Measurements from ENCODE around the gene CRYBB1.
"Not testable (repeated sequence)": the region's sequence is repeated elsewhere in the genome, so short reads cannot be mapped to it uniquely, and the experiment has no call there.

Gene CRYBB1

DNA sequence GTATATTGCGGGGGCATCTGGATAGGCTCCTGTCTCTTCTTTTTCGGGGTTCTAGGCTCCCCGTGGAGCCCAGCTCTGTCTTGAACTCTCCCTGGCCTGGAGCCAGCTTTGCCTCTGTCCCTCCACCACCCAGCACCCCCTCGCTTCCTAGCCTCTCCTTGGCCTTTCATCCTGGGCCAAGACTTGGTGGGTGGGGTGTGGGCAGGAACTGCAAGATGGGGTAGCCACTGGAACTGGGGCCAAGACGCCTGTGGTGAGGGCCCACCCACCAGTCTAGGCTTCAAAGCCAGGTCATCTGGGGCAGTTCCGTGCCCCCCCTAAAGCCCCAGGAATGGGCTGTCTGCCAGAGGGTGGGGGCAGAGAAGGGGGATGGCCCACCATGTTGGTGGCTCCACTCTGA lies 1.7 kb upstream of the CRYBB1 start:
- H3K9ac ChIP-seq, result no peak overlapping the region
- no peak for TF ChIP-seq Cebpa-rat (IDR thresholded peaks at IDR 0.05)

DNA sequence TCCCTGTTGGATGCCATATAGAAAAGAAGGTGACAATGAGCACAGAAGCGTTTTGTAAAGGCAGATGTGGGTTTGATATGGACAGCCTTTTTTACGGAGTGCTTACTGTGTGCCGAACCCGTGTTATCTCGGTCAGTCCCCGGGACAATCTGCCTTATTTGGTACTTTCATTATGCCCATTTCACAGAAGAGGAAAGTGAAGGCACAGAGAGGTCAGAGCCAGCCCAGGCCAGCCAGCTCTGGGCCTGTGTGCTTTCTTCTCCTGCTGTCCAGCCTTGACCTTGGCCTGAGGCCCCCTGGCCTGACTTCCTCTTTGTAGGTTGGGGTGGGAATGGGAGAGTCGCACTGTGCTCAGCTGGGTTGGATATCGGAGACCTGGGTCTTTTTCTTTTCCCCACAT lies 628 bp upstream of the CRYBB1 start:
- H3K9ac ChIP-seq, result peak overlapping the region; percentile 74; the same call in 1 of the 2 replicates

More for the DNA sequence above, 1.7 kb upstream of the CRYBB1 start:
- Histone ChIP-seq H3K36me3 (no peaks in the 10 kb centered on the region), H3K27ac (peak overlapping the region; percentile 88), H3K9me3 (no peaks in the 10 kb centered on the region), H3K27me3 (no peaks in the 10 kb centered on the region), H3K4me3 (no peak overlapping the region), H3K4me1 (peaks cover 55% of the 10 kb centered on the region), H3K4me2 (peak overlapping the region; percentile 38), H4K20me1 (no peaks in the 10 kb centered on the region)

DNA sequence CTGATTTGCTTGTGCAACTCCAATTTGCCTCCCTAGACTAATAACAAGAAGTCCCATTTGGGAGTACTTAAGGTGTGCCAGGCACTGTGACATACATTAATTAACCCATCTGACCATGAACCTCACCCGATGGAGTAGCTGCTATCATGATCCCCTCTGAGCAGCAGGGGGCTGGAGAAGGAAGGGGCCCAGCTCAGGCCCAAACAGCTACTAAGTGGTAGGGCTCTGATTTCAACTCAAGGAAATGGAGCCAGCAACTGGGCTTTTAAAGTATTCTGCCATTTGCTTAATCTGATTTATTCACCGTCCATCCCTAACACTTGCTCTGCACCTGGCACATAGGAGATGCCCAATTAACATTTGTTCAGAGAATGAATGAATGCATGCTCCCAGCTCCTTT lies 1.2 kb downstream of the CRYBB1 start:
- Histone ChIP-seq H3K27me3 (no peaks in the 10 kb centered on the region), H3K36me3 (no peaks in the 10 kb centered on the region), H3K4me1 (peaks cover 84% of the 10 kb centered on the region), H3K4me2 (peak overlapping the region; percentile 86), H3K4me3 (no peak overlapping the region), H3K9me3 (no peaks in the 10 kb centered on the region), H4K20me1 (no peaks in the 10 kb centered on the region), H3K27ac (peak overlapping the region; percentile 88), H3K9ac (peak overlapping the region; percentile 30; the same call in 1 of the 2 replicates)
- no peak for TF ChIP-seq Cebpa-rat (IDR thresholded peaks at IDR 0.05)

More for the DNA sequence above, 628 bp upstream of the CRYBB1 start:
- Histone ChIP-seq H3K9me3 (no peaks in the 10 kb centered on the region), H3K27me3 (no peaks in the 10 kb centered on the region), H3K4me3 (no peak overlapping the region), H3K36me3 (no peaks in the 10 kb centered on the region), H3K4me1 (peaks cover 66% of the 10 kb centered on the region), H3K4me2 (peak overlapping the region; percentile 86), H4K20me1 (no peaks in the 10 kb centered on the region), H3K27ac (peak overlapping the region; percentile 88)
- TF ChIP-seq Cebpa-rat (IDR thresholded peaks at IDR 0.05), result no peak

DNA sequence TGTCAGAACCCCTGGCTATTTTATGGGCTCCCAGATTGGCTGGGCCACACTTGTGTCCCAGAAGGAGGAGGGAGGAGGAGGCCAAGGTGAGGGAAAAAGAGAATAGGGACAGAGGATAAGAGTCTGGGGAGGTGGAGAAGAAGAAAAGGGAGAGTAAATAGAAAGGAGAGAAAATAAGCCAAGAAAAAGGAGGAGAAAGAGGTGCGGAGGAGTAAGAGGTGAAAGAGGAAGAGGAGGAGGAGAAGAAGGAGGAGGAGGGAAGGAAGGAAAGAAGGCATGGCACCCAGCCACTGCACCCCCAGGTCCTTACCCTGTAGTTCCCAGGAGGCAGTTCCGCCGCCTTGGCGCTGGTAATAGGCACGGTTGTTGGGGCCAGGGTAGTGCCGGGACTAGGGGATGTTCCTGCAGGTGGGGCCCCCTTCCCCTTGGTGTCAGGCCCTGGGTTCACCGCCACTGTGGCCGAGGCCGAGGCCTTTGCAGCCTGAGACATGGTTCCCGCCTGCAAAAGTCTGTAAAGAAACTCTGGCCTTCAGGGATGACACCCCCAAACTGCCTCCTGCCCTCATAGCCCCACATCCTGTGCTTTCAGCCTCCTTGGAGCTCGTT lies 1.9 kb downstream of the CRYBB1 start:
- peak overlapping the region; percentile 30; the same call in 1 of the 2 replicates for H3K9ac ChIP-seq
- H3K9me3 ChIP-seq, result no peaks in the 10 kb centered on the region
- no peaks in the 10 kb centered on the region for H4K20me1 ChIP-seq
- H3K36me3 ChIP-seq, result no peaks in the 10 kb centered on the region
- H3K27me3 ChIP-seq, result no peaks in the 10 kb centered on the region
- peak overlapping the region; percentile 86 for H3K4me2 ChIP-seq
- H3K27ac ChIP-seq, result peak overlapping the region; percentile 88
- TF ChIP-seq Cebpa-rat (IDR thresholded peaks at IDR 0.05), result no peak
- no peak overlapping the region for H3K4me3 ChIP-seq
- H3K4me1 ChIP-seq, result peaks cover 91% of the 10 kb centered on the region

DNA sequence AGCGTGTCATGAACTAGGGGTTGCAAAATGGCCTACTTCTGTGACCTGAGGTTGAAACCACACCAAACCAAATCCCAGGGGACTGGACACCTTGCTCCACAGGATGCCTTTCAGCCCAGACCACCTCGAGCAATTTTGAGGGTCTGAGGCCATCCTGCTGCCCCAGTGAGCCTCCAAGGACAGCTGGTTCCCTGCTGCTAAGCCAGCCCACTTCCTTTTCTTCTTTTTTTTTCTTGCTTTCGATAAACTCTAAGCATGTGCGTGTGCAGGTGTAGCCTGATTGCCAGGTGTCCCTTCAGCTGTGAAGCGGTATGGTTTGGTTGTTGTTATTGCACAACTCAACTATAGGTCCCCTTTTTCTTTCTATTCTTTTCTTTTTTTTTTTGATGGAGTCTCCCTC lies 2.7 kb downstream of the CRYBB1 start:
- peak; percentile 82 for TF ChIP-seq Cebpa-rat (IDR thresholded peaks at IDR 0.05)
- Histone ChIP-seq H3K27me3 (no peaks in the 10 kb centered on the region), H3K4me1 (peaks cover 99% of the 10 kb centered on the region), H3K4me2 (peak overlapping the region; percentile 86), H3K9ac (0 out of 2 replicates have a peak overlapping the region, but pooled peaks have one; percentile 11), H3K4me3 (no peak overlapping the region), H3K9me3 (no peaks in the 10 kb centered on the region), H3K27ac (peak overlapping the region; percentile 88), H4K20me1 (no peaks in the 10 kb centered on the region), H3K36me3 (no peaks in the 10 kb centered on the region)

DNA sequence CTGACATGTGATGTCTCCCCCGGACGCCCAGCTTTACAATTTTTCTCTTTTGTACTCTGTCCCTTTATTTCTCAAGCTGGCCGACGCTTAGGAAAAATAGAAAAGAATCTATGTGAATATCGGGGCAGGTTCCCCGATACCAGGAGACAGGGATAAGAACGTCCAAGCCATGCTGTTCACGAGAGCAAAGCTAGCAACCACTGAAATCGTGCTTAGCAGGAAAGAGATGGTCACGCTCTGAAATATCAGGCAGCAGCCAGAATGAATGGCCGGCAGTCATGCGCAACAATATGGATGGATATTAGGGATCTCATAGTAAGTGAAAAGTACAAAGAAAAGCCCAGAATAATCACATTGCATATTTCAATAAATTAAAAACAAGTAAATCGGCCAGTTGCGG lies 3.5 kb downstream of the CRYBB1 start:
- Histone ChIP-seq H3K27ac (peak overlapping the region; percentile 88), H3K9me3 (no peaks in the 10 kb centered on the region), H3K27me3 (no peaks in the 10 kb centered on the region), H3K9ac (no peak overlapping the region), H3K4me1 (peaks cover 100% of the 10 kb centered on the region), H4K20me1 (no peaks in the 10 kb centered on the region), H3K4me3 (no peak overlapping the region), H3K36me3 (no peaks in the 10 kb centered on the region), H3K4me2 (peak overlapping the region; percentile 86)
- TF ChIP-seq Cebpa-rat (IDR thresholded peaks at IDR 0.05), result no peak

DNA sequence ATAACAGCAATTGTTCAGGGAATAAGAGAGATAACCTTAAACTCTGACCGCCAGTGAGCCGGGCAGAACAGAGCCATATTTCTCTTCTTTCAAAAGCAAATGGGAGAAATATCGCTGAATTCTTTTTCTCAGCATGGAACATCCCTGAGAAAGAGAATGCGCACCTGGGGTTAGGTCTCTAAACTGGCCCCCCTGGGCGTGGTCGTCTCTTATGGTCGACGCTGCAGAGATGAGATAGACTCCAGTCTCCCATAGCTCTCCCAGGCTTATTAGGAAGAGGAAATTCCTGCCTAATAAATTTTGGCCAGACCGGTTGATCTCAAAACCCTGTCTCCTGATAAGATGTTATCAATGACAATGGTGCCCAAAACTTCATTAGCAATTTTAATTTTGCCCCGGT lies 4.1 kb downstream of the CRYBB1 start:
- not testable (repeated sequence) for H3K36me3 ChIP-seq, H3K9ac ChIP-seq, H3K27me3 ChIP-seq, H3K4me3 ChIP-seq, H3K9me3 ChIP-seq, H4K20me1 ChIP-seq
- peak overlapping the region; percentile 88 for H3K27ac ChIP-seq
- H3K4me2 ChIP-seq, result peak overlapping the region; percentile 86
- H3K4me1 ChIP-seq, result peaks cover 100% of the 10 kb centered on the region

DNA sequence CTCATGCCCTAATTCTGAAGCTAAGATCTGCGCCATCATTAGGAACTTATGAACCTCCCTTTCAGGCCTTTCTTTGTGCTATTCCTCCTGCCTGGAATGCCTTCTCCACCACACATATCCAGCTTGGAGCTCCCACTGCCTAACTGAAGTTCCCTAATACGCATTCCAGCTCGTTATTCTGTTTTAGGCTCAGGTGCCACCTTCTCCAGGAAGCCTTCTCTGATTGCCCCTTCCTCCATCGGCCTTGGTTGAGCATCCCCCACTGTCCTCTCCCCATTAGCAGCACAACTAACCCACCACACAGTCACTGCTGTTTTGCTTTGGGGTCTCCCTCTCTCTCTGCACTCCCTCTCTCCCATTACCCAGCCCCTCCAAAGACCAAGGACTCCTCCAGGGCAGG lies 5.2 kb downstream of the CRYBB1 start:
- H3K9ac ChIP-seq, result peak overlapping the region; percentile 46
- H3K36me3 ChIP-seq, result no peaks in the 10 kb centered on the region
- H3K4me3 ChIP-seq, result no peak overlapping the region
- peak overlapping the region; percentile 80 for H3K4me2 ChIP-seq
- TF ChIP-seq Cebpa-rat (IDR thresholded peaks at IDR 0.05), result no peak
- H4K20me1 ChIP-seq, result no peaks in the 10 kb centered on the region
- no peaks in the 10 kb centered on the region for H3K27me3 ChIP-seq
- no peaks in the 10 kb centered on the region for H3K9me3 ChIP-seq
- peak overlapping the region; percentile 94 for H3K27ac ChIP-seq
- H3K4me1 ChIP-seq, result peaks cover 100% of the 10 kb centered on the region

DNA sequence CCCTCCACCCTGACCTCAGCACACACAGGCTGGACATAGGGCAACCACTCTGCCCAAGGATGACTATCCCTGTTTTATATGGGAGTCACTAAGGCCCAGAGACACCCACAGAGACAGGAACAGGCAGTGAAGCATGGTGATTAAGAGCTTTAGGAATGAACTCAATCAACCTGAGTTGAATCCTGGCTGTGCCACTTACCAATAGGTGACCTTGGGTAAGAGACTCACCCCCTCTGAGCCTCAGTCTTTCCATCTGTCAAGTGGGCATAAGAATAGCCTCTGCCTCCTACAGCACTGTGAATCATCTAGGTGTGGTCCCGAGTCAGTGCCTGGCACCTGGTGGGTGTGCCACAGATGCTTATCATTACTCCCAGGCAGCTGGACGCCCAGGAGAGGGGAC lies 6.8 kb downstream of the CRYBB1 start:
- peaks cover 92% of the 10 kb centered on the region for H3K4me1 ChIP-seq
- 0 out of 2 replicates have a peak overlapping the region, but pooled peaks have one; percentile 39 for H3K4me3 ChIP-seq
- H3K27ac ChIP-seq, result peak overlapping the region; percentile 94
- H3K9ac ChIP-seq, result peak overlapping the region; percentile 78
- no peak for TF ChIP-seq Cebpa-rat (IDR thresholded peaks at IDR 0.05)
- no peaks in the 10 kb centered on the region for H4K20me1 ChIP-seq
- peak overlapping the region; percentile 80 for H3K4me2 ChIP-seq
- H3K36me3 ChIP-seq, result no peaks in the 10 kb centered on the region
- no peaks in the 10 kb centered on the region for H3K9me3 ChIP-seq
- no peaks in the 10 kb centered on the region for H3K27me3 ChIP-seq

DNA sequence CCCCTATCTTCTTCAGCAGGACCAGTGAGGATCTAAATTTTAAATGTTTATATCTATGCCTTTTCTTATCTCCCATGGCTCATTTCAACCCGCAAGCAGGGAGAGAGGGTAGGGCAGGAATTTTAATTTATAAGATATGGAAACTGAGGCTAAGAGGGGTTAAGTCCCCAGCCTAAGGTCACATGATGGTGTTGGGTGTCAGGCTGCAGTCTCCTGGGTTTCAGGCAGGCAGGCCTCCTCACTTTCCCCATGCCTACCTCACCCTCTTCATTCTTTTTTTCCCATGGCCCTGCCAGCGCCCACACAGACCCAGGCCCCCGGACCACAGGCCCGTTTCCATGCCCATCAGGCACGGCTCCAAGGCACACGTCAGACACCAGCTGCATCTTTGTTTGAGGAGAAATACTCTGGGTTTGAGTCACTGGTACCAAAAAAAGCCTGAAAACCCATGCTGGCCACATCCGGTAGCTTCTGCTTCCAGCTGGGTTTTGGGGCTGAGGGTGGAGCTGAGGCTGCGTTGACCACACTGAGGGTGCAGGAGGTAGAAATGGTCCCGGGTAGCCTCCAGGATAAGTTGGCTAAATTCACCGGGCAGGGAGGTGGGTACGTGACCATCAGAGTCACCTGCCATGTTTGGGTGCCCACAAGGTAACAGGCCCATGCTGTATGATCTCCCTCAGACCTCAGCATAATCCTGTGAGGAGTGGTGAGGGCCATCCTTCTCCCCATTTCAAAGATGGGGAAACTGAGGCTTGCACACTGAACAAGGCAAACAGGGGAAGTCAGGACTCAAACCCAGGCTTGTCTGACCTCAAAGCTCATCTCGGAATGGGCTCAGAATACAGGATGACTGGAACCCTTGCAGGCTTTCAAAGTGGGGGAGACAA lies 7.5 kb downstream of the CRYBB1 start:
- no peaks in the 10 kb centered on the region for H3K27me3 ChIP-seq
- no peaks in the 10 kb centered on the region for H3K9me3 ChIP-seq
- peak overlapping the region; percentile 79 for H3K9ac ChIP-seq
- H3K36me3 ChIP-seq, result no peaks in the 10 kb centered on the region
- peak overlapping the region; percentile 80 for H3K4me2 ChIP-seq
- peak overlapping the region; percentile 94 for H3K27ac ChIP-seq
- TF ChIP-seq Cebpa-rat (IDR thresholded peaks at IDR 0.05), result no peak
- H3K4me3 ChIP-seq, result peak overlapping the region; percentile 39; the same call in 1 of the 2 replicates
- H4K20me1 ChIP-seq, result no peaks in the 10 kb centered on the region
- peaks cover 85% of the 10 kb centered on the region for H3K4me1 ChIP-seq

Measured in BLaER1 (cell line).